Measurements from ENCODE around the gene ZACN. TPM values are rescaled to one million over a fixed set of nuclear protein-coding genes. Genes with fewer than 3 reads are reported as not detected.

The ZACN gene
- total RNA-seq, 1 donor: not detected

GRCh38 chr17:76083536-76084182, 4.7 kb downstream of the ZACN start:
- no peak overlapping the region for H3K4me3 ChIP-seq (ENCODE audit: low read depth, low read length)
- TF ChIP-seq CTCF (IDR thresholded peaks at IDR 0.05; ENCODE audit: insufficient read depth, low read depth, low read length): no peak
- no peak for DNase-seq (ENCODE audit: low read depth)

GRCh38 chr17:76085066-76085730, 6.2 kb downstream of the ZACN start:
- no peak for DNase-seq (ENCODE audit: low read depth)
- H3K4me3 ChIP-seq (ENCODE audit: low read depth, low read length): no peak overlapping the region
- no peak for TF ChIP-seq CTCF (IDR thresholded peaks at IDR 0.05; ENCODE audit: insufficient read depth, low read depth, low read length)

- TF ChIP-seq CTCF (IDR thresholded peaks at IDR 0.05; ENCODE audit: insufficient read depth, low read depth, low read length): no peak
- DNase-seq (ENCODE audit: low read depth): no peak
- H3K4me3 ChIP-seq (ENCODE audit: low read depth, low read length): no peak overlapping the region
Observed at GRCh38 chr17:76085731-76086366, 6.9 kb downstream of the ZACN start.

GRCh38 chr17:76086384-76086783, 7.4 kb downstream of the ZACN start:
- TF ChIP-seq CTCF (IDR thresholded peaks at IDR 0.05; ENCODE audit: insufficient read depth, low read depth, low read length): no peak
- H3K4me3 ChIP-seq (ENCODE audit: low read depth, low read length): no peak overlapping the region
- DNase-seq (ENCODE audit: low read depth): no peak

- no peak for DNase-seq (ENCODE audit: low read depth)
- H3K4me3 ChIP-seq (ENCODE audit: low read depth, low read length): no peak overlapping the region
- no peak for TF ChIP-seq CTCF (IDR thresholded peaks at IDR 0.05; ENCODE audit: insufficient read depth, low read depth, low read length)
Observed at GRCh38 chr17:76087531-76087930, 8.5 kb downstream of the ZACN start.

GRCh38 chr17:76088041-76088867, 9.3 kb downstream of the ZACN start:
- H3K4me3 ChIP-seq (ENCODE audit: low read depth, low read length): no peak overlapping the region
- no peak for TF ChIP-seq CTCF (IDR thresholded peaks at IDR 0.05; ENCODE audit: insufficient read depth, low read depth, low read length)
- no peak for DNase-seq (ENCODE audit: low read depth)

Measured in fibroblast of villous mesenchyme (primary cell).